TTC549 (cell line): Measurements from ENCODE around the gene PFKFB2.

ENCODE experiments used
- FAIRE-seq: peaks from 2 replicates; lab custom pipeline; 2012; peaks lifted over from hg19 to GRCh38; lab: Jason Lieb, UNC

Gene PFKFB2

GRCh38 chr1:207021876-207022596 is 31.0 kb upstream of the PFKFB2 start:
- FAIRE-seq: no peak

GRCh38 chr1:207022996-207023679 is 29.9 kb upstream of the PFKFB2 start:
- FAIRE-seq: no peak

- no peak for FAIRE-seq
These were observed 28.6 kb upstream of the PFKFB2 start for GRCh38 chr1:207024202-207025145.

DNA sequence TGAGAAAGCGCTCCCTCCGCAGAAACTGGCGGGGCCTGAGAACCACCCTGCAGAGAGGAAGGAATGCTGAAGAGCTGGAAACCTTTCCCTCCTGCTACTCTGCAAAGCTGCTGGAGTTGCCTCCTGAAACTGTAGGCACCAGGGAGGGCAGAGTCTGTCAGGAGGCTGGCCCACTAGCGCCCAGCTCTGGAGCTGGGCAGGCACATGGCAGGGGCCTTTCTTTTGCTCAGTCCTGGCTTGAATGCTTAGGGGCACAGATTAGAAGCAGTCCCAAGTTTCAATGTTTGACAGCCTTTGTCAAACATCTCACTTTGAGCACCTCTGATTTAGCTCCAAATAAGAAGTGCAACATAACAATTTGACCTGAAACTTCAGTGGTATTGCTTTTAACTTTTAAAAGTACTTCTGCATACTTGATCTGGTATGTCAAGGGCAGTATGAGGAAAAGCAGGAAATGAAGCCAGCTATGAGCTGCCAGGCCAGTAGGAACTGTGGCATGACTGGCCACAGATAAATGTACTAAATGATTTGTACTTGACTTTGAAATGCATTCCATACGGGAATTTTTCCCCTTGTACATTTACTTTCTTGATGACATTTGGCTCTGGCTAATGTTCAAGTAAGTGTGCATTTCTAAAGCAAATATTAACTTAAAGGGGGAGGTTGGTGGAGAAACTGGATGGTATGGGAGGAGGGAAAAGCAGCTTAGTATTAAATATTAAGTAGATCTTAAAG is 27.8 kb upstream of the PFKFB2 start:
- no peak for FAIRE-seq

- FAIRE-seq: no peak
These were observed 27.0 kb upstream of the PFKFB2 start for GRCh38 chr1:207026104-207026534.

- FAIRE-seq: no peak
These were observed 25.8 kb upstream of the PFKFB2 start for GRCh38 chr1:207027206-207027777.

DNA sequence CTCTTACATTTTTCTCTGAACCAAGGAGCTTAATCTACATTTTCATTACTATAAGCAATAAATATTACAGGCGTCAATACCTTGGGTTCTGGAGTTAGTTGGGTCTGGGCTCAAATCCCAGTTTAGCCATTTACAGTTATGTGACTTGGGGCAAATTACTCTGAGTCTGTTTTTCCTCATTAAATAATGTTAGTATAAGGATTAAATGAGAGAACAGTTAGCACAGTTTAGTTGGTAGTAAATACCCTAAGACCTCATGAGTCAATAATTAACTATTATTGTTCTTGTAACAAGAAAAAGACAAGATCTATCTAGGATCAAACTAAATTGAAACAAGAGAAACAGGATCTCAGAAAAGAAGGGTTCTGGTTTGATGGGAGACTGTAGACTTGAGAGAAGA is 25.2 kb upstream of the PFKFB2 start:
- FAIRE-seq: no peak

DNA sequence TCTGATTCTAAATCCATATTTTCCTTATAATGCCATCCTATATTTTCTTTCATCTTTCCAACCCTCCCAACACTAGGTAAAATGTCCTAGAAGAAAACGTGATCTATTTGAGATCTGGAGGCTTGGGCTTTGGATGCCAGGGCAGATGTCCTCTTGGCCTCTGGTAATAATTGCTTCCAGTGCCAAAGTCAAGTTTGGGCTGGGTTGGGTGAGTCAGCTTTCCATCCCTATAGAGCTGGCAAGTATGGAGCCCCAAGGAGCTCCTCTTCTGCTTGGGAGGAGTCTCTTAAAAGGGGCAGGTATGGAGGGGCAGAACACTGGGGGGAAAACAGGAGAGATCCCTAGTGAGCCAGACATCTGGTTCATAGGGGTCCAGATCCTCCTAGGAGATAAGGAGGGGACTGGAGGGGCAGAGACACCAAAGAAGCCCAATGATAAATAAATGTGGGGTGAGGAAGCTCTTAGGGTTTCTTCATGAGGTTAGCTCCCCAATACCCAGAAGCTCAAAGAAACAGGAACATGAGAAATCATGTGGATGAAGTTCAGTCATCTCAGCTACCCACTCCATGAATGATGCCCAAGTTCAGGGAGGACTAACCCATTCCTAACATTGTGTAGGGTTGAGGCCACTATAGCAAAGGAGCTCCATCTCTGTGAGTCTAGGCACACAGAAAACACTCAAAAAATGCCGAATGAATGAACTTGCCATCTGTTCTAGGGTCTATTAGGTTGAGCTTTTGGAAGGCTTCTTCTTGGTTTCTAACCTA is 24.0 kb upstream of the PFKFB2 start:
- FAIRE-seq: no peak

DNA sequence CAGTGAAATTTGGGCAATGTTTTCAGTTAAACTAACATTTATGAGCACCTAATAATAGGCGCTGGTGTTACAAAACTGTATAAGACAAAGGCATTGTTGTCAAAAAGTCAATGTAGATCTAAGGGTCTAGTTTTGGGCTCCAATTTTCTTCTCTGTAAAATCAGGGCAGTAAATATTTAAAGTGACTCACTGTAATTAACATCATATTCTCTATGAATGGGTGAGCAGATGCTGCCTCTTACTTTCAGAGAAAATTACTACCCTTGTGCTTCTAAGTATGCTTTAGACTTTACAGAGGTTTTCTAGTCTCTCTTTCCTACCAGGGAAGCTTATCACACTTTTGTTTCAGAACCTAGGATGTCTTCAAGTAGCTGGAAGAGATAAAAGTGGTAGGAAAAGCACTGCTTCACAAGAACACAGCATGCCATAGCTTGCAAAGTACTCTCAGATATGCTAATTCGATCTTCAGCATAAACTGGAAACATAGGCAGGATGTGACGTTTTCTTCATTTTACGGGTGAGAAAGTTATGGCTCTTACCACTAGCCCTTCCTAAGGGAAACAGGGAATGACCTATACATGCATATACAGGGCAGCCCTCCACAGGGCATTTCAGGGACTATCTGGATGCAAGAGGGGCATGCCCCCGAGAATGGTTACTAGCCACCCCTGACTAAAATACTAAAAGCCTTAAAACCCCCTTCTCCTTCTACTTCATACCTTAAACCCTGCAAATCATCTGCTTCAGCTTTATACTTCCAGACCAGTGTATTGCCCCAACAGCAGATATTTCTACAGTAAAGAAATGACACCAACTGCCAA is 23.2 kb upstream of the PFKFB2 start:
- no peak for FAIRE-seq

GRCh38 chr1:207030522-207031009 is 22.5 kb upstream of the PFKFB2 start:
- FAIRE-seq: no peak

DNA sequence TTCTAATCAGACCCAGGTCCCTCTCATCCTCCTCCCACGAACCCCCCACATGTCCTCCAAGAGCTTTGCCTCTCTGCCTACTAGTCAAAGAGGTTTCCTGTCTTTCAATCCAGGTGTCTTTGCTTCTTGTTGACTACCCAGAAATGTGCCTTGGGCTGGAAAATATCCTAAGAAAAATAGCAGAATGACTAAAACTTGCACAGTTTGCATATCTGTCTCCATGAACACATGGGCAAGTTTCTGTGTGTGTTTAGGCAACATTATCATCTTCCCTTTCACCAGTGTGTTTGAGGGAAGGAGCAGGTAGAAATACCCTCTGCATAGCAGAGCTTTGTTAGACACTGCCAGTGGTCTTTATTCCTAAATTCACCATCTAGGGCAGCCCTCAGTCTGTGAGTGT is 22.1 kb upstream of the PFKFB2 start:
- no peak for FAIRE-seq

- no peak for FAIRE-seq
These were observed 21.3 kb upstream of the PFKFB2 start for GRCh38 chr1:207031632-207032264.

GRCh38 chr1:207032528-207033017 is 20.5 kb upstream of the PFKFB2 start, which contains the start of gene C1orf116:
TSS of gene C1orf116 (minus strand) at chr1:207032756. CDS start at chr1:207027598, 5,158 bp downstream.
- FAIRE-seq: no peak

DNA sequence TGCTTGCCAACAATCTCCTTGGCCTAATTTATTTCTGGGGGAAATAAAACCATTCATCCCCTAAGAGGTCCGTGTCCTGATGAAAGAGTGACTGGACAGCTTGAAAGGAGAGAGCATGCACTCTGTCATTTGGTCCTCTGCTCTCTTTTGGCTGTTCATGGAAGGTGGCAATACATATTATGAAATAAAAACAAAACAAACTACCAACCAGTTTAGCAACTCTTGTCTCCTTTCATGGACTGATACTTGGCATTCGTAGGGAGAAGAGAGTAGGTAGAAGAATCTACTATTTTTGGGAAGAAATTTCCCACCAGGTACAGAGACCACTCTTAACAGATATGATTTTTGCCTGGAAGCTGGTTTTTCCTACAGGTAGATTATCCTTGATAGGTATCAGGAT is 19.8 kb upstream of the PFKFB2 start:
- no peak for FAIRE-seq

DNA sequence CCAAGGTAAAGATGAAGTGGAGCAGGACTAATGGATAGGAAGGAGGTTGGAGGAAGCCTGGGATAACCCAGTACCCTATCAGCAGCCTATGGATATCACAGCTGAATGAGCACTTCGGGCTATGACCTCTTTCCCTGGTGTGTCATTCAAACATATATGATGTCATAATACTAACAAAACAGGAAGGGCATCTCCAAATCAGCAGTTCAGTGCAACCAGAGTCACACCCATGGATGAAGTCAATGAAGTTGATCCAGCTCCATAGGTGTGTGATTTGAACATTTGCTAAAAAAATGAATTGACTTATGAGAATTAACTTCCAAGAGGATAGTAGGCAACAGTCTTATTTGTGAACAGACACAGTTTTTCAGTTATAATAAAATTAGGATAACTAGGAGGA is 18.9 kb upstream of the PFKFB2 start:
- FAIRE-seq: no peak

DNA sequence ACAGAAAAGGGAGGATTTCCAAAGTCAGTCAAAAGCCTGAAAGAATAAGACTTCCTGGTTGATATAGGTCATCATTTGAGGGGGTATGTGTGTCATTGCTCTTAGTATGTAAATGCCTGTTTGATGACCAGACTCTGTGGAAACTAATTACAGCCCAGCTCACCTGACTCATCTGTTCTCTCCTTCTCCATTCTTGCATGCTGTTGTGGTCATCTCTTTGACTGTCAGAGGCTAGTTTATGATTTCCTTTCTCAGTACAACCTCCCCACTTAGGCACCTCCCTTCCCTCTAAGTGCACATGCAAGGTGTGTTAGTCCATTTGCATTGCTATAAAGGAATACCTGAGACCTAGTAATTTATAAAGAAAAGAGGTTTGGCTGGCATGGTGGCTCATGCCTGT is 18.1 kb upstream of the PFKFB2 start:
- FAIRE-seq: no peak

GRCh38 chr1:207035877-207036551 is 17.1 kb upstream of the PFKFB2 start:
- no peak for FAIRE-seq

GRCh38 chr1:207036865-207037264 is 16.2 kb upstream of the PFKFB2 start:
- no peak for FAIRE-seq
